Kidney glomerular epithelial cell (primary cell): ENCODE results near the gene OR52N5.

Experiments
- DNase-seq: peaks from one replicate; lab custom pipeline; 2025; lab: John Stamatoyannopoulos, UW

The OR52N5 gene

DNA sequence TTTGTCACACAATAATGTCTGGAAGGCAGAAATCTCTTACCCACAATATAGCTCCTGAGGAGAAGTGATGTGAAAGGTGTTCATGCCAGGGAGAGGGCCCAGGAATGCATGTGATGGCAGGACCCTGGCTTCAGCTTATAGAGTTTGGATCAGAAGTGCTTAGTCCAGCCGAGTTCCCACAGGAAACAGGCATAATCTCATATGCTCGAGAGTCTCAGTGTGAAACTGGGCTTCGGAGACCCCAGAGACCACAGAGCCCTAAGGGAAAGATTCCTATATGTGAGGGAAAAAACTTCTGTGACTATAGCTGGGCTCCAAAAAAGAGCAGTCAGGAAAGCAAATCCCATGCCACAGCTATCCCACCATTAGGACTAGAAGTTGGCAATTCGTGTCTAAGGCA is at the start of gene OR52N5:
Gene OR52N5, minus strand, starts transcription at position 101 of the 400 bp plus-strand sequence. CDS start 4,721 bp downstream, outside the sequence.
- no peak for DNase-seq

DNA sequence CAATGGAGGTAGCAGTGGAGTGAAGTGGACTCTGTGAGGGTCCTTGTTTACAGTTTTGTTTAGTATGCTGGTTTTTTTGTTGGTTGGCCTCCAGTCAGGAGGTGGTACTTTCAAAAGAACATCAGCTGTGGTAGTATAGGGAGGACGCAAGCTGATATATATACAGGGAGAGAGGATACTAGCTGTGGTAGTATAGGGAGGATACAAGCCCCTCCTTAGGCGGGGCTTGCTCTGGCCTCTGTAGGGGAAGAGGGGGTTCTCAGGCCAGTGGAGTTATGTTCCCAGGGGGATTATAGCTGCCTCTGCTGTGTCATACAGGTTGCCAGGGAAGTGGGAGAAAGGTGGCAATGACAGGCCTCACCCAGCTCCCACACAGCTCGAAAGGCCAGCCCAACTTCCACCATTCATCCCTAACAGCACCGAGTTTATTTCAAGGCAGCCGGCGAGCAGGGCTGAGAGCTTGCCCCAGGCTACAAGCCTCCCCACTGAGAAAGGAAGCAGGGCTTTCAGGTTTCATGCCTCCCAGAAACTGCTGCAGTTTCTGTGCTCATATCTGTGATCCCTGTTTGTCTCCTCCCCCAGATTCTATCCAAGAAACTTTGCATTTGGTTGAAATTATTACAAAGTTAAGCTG is 48.2 kb upstream of the OR52N5 start:
- no peak for DNase-seq

DNA sequence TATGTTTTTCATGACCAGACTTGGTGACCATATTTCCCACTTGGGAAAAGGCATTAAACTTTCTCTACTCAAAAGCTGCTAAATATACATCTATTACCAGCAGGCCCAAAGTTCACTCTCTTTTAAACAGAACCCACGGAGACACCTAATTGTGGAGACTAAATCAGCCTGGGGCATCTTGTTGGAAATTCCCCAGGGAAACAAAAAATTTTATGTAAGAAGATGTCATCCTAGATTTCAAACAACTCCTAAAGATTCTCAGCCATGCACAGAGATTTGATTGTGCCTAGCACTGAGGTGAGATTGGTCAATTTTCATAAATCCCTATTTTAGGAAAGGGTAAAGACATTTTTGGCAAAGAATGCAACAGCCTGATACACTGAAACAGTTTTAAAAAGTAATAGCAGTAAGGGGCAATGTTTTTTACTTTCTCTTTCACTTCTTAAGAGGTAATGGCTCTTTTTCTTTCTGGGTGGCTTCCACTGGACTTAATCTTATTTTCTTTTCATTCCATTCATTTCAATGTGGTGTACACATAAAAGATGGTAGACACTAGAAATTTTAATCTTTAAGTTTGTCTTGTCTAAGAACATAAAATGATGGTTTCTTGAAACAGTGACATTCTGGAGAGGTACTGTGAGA is 35.2 kb upstream of the OR52N5 start:
- DNase-seq: no peak

DNA sequence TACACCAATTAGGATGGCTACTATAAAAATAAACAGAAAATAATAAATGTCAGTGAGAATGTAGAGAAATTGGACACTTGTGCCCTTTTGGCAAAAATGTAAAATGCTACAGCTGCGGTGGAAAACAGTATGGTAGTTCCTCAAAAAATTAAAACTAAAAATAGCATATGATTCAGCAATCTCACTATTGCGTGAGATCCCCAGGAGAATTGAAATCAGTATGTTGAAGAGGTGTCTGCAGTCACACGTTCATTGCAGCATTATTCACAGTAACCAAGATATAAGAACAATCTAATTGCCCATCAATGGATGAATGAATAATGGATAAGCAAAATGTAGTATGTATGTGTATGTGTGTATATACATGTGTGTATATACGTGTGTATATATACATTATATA is 32.4 kb upstream of the OR52N5 start:
- DNase-seq: no peak

DNA sequence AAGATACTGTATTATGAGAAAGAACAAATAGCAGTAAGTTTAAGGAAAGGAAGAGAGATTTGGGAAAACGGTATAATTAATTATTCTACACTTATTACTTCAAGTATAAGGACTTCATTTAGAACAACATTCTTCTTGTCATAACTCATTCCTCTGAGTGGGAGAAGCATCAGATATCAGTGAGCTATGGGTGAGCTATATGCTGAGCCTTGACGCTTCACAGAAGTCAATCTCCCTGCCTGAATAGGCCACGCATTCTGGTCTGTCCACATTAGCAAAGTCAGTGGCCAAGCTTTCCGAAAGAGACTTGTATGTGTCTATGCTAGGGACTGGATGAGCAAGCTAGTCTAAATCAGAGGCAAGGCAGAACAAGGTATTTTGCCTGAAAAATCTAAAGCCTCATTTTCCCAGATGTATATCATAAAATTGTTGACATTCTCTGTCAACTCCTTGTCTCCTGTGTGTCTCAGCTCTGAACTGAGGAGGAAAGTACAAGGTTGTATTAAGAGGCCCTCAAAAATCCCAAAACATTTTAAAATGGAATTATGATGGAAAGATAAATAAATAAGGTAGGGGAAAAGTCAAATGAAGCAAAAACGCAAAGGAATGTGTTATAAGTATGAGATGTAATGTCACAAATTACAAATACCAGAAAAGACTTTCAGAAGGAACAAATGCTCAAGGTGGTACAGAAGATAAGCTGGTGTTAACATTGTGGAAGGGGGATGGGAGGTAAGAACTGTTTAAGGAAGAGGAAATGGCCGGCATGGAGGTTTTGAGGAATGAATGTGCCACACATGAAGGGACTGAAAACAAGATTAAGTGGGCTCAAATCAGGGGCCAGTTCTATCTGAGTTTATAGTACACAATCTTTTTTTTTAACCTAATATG is 27.0 kb upstream of the OR52N5 start:
- DNase-seq: no peak

DNA sequence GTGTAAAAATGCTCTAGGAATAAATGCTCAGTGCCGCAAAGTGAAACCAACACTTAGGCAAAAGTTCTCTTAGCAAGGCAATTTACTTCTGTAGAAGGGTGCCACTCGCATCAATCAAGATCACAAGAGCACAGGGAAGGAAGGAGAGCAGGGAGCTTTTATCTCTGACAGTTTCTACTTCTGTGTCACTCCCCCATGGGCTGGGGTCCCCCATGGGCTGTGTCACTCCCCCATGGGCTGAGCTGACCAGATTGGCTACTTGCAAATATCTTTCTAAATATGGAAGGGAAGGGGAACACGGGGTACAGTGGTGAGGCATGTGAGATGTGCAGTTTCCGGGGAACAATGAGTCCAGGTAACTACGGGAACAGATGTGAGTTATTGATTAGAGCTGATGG is 26.0 kb upstream of the OR52N5 start:
- no peak for DNase-seq

DNA sequence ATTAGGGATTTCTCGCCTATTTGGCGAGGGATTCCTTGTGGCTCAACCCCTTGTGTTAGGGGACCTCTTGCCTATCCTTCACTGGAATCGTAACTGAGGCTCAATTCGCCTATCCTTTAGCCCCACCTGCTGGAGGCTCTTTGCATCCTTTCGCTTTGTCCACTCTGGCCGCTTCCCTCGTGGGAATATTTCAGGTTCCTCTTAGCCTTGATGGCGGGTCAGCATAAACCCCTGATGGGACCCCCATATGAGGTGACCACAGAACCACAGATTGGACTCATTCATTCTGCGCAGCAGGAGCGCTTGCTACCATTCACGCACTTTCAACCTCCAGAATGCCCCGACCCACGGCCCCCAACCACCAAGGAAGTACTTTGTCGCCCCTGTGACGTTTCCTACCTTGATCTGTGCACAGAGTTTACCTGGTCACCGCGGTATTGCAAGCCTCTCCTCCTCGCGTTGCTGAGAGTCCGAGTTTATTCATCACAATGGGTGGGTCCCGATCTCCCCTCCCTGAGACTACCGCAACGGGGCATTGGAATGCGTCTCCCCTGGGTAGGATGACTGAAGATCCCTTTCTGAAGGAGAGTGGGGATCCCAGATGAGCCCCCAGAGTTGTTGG is 25.5 kb upstream of the OR52N5 start, which contains the start of gene OR52N2:
Gene OR52N2, plus strand, starts transcription at position 425 of the 622 bp plus-strand sequence. CDS start 11,412 bp downstream, outside the sequence.
- DNase-seq: peak; percentile 40

DNA sequence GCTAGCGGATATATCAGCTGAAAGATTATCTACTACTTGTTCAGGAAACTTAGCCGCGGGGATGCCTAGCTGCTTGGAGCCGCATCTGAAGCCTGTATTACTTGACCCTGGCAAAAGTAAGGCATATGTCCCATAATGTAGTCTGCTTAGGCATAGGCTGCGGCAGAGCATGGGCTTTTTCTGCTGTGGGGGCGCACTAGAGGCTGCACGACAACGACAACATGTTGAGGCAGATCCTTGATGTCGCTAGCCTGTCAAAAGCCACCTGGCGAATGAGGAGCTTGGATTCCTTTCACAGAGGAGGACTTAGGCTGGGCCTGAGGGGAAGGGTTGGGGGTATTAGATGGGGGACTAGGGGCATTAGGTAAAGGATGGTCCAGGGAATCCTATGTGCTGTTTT is 24.4 kb upstream of the OR52N5 start:
- DNase-seq: no peak

DNA sequence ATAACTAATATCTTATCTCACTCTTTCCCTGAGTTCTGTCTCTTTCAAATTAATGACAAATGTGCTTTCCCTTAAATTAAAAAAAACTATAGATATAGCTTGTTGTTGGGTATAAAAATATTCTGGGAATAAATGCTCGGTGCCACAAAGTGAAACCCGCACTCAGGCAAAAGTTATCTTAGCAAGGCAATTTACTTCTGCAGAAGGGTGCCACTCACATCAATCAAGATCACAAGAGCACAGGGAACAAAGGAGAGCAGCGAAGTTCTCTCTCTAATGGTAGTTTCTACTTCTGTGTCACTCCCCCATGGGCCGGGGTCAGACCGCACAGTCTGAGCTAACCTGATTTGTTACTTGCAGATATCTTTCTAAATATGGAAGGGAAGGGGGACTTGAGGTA is 20.8 kb upstream of the OR52N5 start:
- no peak for DNase-seq

DNA sequence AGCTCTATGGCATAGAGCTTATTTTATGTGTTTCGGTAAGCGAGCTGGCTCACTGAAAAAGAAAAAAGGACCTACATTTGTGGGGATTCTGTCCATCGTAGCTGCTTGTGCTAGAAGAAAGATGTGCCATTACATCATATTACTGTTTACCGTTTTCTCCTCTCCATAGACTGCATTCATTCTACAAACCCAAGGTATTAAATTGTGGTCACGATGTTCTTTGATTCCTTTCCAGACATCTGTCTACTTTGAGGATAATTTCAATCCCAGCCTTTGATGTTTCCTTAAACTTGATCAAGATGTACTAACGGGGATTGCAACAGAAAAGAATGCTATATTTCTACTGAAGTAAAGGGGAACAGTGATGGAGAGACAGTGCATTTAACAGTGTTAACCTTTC is 13.4 kb upstream of the OR52N5 start:
- no peak for DNase-seq

DNA sequence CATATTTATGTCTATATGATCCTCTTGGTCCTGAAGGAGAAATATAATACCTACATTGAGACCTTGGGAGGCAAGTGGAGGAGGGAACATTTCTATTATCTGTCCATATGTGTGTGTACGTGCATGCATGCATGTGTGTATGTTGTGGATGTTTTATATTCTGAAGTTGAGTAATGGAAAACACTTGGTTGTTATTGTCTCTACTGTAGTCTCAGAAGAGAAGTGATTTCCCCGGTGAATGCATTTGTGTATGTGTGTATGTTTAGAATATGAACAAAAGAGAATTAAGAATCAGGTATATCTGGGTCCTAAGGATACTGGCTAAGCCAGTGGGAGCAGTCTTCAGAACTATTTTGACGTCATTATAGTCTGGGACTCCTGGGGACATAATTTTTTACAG is 8.0 kb upstream of the OR52N5 start, which contains the start of gene OR52N1:
Gene OR52N1, minus strand, starts transcription at position 101 of the 400 bp plus-strand sequence. CDS start 2,449 bp downstream, outside the sequence.
- DNase-seq: no peak

DNA sequence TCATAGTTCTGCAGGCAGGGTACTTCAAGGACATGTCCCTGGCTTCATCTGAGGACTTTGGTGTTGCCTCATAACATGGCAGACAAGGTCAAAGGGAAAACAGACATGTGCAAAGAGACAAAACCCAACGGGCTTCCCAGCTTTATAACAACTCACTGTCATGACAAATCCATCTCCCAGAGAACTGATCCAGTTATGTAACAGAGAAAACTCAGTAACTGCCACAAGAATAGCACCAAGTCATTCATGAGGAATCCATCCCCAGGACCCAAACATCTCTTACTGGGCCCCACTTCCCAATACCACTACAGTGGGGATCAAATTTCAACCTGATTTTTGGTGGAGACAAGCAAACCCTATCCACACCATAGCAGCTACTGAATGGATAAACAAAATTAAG is 16.1 kb downstream of the OR52N5 start:
- DNase-seq: no peak

DNA sequence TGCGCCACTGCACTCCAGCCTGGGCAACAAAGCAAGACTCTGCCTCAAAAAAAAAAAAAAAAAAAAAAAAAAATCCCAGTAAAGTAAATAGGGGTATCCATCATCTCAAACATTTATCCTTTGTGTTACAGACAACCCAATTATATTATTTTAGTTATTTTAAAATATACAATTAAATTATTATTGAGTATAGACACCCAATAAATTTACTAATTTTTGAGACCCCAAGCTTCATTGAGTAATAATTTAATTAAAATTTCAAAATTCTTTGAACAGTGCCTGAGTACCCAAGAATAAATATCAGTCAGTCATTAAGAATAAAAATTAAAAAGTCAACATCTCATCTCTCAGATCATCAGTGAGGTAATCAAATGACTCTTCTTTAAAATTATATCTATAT is 29.2 kb downstream of the OR52N5 start, which contains the start of gene OR52N4:
Gene OR52N4, plus strand, starts transcription at position 301 of the 400 bp plus-strand sequence. CDS start 498 bp downstream, outside the sequence.
- no peak for DNase-seq

DNA sequence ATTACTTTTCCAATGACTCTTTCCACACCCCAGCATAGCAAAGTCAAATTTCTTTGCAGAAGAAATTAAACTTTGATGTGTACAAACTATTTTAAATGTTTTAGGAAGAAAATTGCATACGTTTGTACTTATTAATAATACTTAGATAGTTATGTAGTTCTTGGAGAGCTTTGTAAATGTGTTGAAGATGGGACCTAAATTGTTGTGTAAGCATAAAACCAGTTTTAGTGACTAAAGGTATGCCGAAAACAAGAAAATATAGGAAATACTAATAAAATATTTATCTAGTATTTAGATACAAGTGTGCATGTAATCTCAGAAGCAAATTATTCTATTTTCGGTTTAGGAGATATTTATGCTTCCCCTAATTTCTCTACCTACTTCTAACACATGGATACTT is 33.3 kb downstream of the OR52N5 start:
- DNase-seq: no peak

DNA sequence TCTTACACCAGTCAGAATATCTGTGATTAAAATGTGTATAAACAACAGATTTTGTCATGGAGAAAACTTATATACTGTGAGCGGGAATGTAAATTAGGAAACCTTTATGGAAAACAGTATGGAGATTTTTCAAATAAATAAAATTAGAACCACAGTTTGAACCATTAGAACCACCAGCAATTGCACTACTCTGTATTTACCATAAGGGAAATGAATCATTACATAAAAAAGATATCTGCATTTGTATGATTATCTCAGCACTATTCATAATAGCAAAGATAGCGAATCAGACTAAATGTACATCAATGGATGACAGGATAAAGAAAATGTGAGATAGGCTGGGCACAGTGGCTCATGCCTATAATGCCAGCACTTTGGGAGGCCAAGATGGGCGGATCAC is 36.5 kb downstream of the OR52N5 start:
- DNase-seq: no peak

DNA sequence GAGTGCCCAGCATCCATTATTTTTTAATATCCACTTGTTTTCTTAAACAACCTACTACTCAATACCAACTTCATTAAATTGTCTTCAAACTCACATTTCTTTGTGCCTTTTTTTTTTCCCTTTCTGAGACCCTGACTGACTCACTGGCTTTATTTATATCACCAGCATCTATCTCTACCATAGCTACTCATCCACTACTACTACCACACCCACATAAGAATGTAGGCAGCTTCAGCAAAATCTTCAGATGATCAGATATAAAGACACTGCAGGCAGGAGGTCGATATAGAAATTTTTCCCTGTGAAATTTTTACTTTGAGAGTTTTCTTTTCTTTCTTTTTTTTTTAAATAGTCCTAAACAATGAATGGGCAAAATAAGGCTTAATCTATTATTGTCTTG is 44.7 kb downstream of the OR52N5 start:
- no peak for DNase-seq

DNA sequence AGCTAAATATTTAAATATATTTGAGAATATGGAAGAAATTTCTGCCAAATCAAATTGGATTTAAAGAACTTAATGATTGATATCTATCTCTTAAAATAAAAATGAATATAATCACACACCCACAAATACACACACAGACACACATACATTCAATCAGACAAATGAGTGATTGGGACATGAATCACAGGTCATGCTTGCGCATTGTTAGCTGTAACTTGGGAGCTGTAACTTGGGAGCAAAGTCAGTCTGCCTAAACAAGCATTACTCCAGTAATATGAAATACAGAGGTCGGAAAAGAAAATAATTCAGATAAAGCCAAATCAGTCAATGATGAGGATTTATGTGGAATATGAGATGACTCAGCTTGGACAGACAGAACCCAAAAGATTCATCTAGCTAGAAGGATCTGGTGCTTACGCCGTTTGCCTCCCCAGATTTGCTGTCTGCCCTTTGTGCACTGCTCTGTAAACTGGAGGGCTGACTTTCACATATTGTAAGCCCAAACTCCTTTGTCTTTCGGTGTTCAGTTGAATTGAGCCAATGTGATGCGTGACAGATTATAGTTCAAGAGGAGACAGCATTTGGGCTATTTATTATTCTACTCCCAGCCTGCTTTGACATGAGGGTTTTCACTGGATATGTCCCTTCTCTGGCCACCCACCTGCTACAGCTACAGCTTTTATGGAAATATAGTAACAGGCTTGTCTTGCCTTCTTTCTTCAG is 45.3 kb downstream of the OR52N5 start:
- DNase-seq: no peak

DNA sequence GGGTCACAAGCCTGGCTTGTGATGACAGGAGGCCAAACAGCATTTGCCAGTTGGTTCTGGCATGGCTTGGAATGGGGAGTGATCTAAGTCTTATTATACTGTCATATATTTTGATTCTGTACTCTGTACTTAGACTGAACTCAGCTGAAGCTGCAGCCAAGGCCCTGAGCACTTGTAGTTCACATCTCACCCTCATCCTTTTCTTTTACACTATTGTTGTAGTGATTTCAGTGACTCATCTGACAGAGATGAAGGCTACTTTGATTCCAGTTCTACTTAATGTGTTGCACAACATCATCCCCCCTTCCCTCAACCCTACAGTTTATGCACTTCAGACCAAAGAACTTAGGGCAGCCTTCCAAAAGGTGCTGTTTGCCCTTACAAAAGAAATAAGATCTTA is 46.1 kb downstream of the OR52N5 start:
- peak; percentile 4 for DNase-seq

DNA sequence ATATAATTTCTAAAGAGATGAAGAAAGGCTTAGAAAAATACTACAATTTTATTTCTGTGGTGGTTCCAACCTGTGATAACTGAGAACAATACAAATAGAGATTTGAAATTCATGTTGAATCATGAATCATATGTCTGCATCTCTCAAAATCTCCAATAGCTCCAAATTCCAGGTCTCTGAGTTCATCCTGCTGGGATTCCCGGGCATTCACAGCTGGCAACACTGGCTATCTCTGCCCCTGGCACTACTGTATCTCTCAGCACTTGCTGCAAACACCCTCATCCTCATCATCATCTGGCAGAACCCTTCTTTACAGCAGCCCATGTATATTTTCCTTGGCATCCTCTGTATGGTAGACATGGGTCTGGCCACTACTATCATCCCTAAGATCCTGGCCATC is 46.8 kb downstream of the OR52N5 start, which contains the start of gene OR56B1:
Gene OR56B1, plus strand, starts transcription at position 53 of the 400 bp plus-strand sequence. Its CDS starts 69 bp downstream, at position 122.
- DNase-seq: peak; percentile 4

DNA sequence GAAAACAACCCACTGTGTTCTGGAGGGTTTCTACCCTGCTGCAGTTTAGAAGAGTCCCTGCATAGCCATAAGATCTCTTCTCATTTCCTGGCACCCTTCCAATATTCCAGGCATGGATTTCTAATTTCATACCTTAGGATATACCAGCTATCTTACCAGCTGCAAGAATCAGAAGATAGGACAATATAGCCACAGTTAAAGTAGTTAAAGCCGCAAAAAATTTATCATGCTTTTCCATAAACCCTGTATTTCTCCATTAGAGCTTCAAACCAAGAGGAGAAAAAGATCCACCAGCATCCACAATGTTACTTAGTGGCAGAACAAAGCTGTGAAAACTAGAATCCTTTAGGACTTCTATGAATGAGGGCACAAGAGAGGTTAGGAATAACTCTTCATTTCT is 55.5 kb downstream of the OR52N5 start:
- no peak for DNase-seq

DNA sequence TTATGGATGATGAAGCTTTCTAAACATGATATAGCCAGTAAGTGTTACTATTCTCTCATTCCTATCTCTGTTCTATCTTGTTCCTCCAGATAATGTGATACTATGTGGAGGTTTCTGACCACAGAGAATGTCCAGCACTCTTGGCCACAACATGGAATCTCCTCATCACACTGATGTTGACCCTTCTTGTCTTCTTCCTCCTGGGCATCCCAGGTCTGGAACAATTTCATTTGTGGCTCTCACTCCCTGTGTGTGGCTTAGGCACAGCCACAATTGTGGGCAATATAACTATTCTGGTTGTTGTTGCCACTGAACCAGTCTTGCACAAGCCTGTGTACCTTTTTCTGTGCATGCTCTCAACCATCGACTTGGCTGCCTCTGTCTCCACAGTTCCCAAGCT is 56.8 kb downstream of the OR52N5 start:
- no peak for DNase-seq
